Peyer's patch (tissue), 4 donors: Measurements from ENCODE around the gene CAMK1G. TPM values are rescaled to one million over a fixed set of nuclear protein-coding genes. Genes with fewer than 3 reads are reported as not detected.
A peak's percentile ranks its signal among the peaks of the same experiment; 100 is the strongest.

Experiments used
- DNase-seq, 3 donors: peaks; one replicate each; pipeline ENCODE4 v3.0.0-alpha.2; 2017 to 2019
- H3K27ac ChIP-seq, 4 donors: fragments of 200-600 bp; sonication (generic); one replicate each; pipeline ENCODE4 v1.5.1; 2016 to 2019
- H3K27me3 ChIP-seq, 2 donors: fragments of 200-600 bp; sonication (generic); one replicate each; pipeline ENCODE4 v1.5.1; 2019
- H3K36me3 ChIP-seq, 3 donors: fragments of 200-600 bp; sonication (generic); one replicate each; pipeline ENCODE4 v1.5.1; 2016 to 2019
- H3K4me1 ChIP-seq, 4 donors: fragments of 200-600 bp; sonication (generic); one replicate each; pipeline ENCODE4 v1.5.1; 2016 to 2019
- H3K4me3 ChIP-seq, 4 donors: fragments of 200-600 bp; sonication (generic); 1 replicate in 3 of 4; 2 replicates in 1 of 4; pipeline ENCODE4 v1.5.1; 2016 to 2019; ENCODE audit warnings: mild to moderate bottlenecking in 1 of 4
- H3K9me3 ChIP-seq, 4 donors: fragments of 200-600 bp; sonication (generic); one replicate each; pipeline ENCODE4 v1.5.1; 2016 to 2019; ENCODE audit warnings: mild to moderate bottlenecking in 1 of 4
- CTCF ChIP-seq, 6 experiments: fragments of 450-650 bp in 4 of 6; fragments of 200-600 bp in 2 of 6; sonication (generic) in 1 of 6; IDR thresholded peaks; one replicate each; pipeline ENCODE4 v1.5.1; 2017 to 2019; ENCODE audit warnings: antibody characterized with exemption in 6 of 6, mild to moderate bottlenecking in 3 of 6, moderate library complexity in 1 of 6
- POLR2A ChIP-seq, 2 donors: fragments of 450-650 bp; IDR thresholded peaks; one replicate each; pipeline ENCODE4 v1.5.1; 2017; ENCODE audit warnings: antibody characterized with exemption in 2 of 2, mild to moderate bottlenecking in 2 of 2, moderate library complexity in 2 of 2
- total RNA-seq, 4 donors: library from RNA; depleted of rRNA; stranded (reverse); fragments of >200 nt; gene quantifications; one replicate each; pipeline ENCODE4 v1.1.0, GENCODE V29; 2016

Gene CAMK1G
- total RNA-seq, 4 donors from 2014 or later, result not detected

GRCh38 chr1:209645574-209646452 is 62.3 kb downstream of the CAMK1G start:
- no peak for DNase-seq
- TF ChIP-seq POLR2A (IDR thresholded peaks at IDR 0.05) (no peak), CTCF (IDR thresholded peaks at IDR 0.05) (no peak)
- H3K27me3 ChIP-seq, result no peaks in the 10 kb centered on the region
- no peaks in the 10 kb centered on the region for H3K36me3 ChIP-seq
- peak overlapping the region in 1 of 4 donors; percentile 22 for H3K27ac ChIP-seq
- peaks cover 0 to 83% (median 6%) of the 10 kb centered on the region in 4 donors for H3K4me1 ChIP-seq
- no peaks in the 10 kb centered on the region for H3K9me3 ChIP-seq
- H3K4me3 ChIP-seq, result no peak overlapping the region

DNA sequence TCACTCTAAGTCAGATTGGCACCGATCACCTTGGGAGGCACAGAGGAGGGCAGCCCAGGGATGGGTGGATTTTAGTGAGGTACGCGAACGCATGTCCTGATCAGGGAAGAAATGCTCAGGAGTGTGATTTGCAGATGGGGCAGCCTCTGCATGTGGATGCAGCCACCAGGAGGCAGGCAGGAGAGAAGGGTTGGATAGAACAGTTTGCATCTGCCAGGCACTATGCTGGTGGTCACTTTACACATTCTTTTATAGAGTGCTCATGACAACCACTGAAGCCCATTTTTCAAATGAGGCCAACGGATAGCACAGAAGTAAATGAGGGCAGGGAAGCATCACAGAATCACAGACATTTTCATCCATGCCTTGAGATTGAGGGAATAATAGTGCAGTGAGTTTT is 63.0 kb downstream of the CAMK1G start:
- no peaks in the 10 kb centered on the region for H3K36me3 ChIP-seq
- TF ChIP-seq POLR2A (IDR thresholded peaks at IDR 0.05) (no peak), CTCF (IDR thresholded peaks at IDR 0.05) (peak in 3 of 6 experiments; percentile 15 to 17 (median 16))
- peaks cover 0 to 83% (median 5%) of the 10 kb centered on the region in 4 donors for H3K4me1 ChIP-seq
- no peak overlapping the region for H3K4me3 ChIP-seq
- H3K9me3 ChIP-seq, result no peaks in the 10 kb centered on the region
- peak overlapping the region in 1 of 4 donors; percentile 22 for H3K27ac ChIP-seq
- H3K27me3 ChIP-seq, result no peaks in the 10 kb centered on the region
- DNase-seq, result no peak

GRCh38 chr1:209647156-209647555 is 63.6 kb downstream of the CAMK1G start:
- Histone ChIP-seq H3K27ac (no peak overlapping the region), H3K36me3 (no peaks in the 10 kb centered on the region), H3K27me3 (no peaks in the 10 kb centered on the region), H3K9me3 (no peaks in the 10 kb centered on the region), H3K4me3 (no peak overlapping the region), H3K4me1 (peaks cover 0 to 80% (median 4%) of the 10 kb centered on the region in 4 donors)
- no peak for DNase-seq
- TF ChIP-seq CTCF (IDR thresholded peaks at IDR 0.05) (no peak), POLR2A (IDR thresholded peaks at IDR 0.05) (no peak)

DNA sequence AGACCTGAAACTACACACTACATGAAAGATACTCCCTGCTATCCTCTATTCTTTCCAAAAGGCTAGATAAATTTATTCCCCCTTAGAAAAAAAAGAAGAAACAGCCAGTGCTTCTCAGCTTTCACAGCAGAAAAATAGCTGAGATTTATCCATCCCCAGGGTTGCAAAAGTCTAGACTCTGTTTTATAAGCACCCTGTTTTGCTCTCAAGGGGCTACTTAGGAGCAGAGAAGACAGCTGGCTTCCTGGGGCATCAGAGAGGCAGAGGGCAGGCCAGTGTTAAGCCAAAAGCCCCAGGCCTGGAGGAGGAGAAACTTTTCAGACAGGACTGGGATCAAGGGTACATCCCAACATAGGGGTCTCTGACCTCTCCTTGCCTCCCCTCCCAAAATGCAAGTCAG is 64.8 kb downstream of the CAMK1G start:
- TF ChIP-seq CTCF (IDR thresholded peaks at IDR 0.05), result no peak
- TF ChIP-seq POLR2A (IDR thresholded peaks at IDR 0.05), result no peak
- Histone ChIP-seq H3K36me3 (no peaks in the 10 kb centered on the region), H3K27ac (no peak overlapping the region), H3K27me3 (no peaks in the 10 kb centered on the region), H3K4me1 (peaks cover 0 to 75% (median 2%) of the 10 kb centered on the region in 4 donors), H3K4me3 (no peak overlapping the region), H3K9me3 (no peaks in the 10 kb centered on the region)
- no peak for DNase-seq

DNA sequence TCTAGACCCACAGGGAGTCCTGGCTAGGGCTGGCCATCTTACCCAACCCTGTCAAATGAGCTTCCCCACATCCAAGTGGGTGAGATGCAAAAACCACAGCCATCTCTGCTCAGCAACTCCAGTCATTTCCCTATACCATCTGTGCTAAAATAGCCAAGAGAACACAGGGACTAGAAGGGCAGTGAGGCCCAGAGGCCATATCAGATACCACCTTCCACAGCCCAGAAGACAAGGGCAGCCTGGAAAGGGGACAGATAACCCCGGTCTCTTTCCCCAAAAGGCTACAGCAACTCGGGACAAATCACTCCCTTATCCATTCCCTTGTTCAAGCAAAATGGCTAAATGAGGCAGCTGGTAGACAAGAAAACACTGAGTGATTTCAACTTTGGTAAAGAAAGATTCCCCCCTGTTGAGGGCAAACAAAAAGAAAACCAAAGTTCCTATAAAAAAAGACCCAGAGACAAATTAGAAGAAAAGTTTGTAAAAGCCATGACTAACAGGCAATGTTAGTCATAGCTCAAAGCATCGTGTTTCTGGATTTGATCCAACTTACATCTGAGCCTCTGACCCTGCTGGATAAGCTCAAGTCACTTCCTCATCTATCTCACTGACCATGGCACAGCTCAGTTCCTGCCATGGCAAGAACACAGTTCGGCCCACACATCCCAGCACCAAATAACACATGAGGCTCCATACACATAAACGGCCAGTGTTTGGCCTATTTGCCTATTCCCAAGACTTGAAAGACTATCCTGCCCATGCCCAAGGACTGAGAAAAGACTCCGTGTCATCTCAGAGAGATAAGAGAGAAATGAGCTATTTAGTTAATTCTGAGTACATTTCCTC is 65.6 kb downstream of the CAMK1G start:
- H3K27ac ChIP-seq, result peak overlapping the region in 3 of 4 donors; percentile 42 to 93 (median 72)
- no peaks in the 10 kb centered on the region for H3K36me3 ChIP-seq
- DNase-seq, result peak in 1 of 3 donors; percentile 59
- H3K4me1 ChIP-seq, result peaks cover 0 to 73% (median 2%) of the 10 kb centered on the region in 4 donors
- TF ChIP-seq POLR2A (IDR thresholded peaks at IDR 0.05) (peak in 1 of 2 donors; percentile 51), CTCF (IDR thresholded peaks at IDR 0.05) (no peak)
- H3K9me3 ChIP-seq, result no peaks in the 10 kb centered on the region
- no peak overlapping the region for H3K4me3 ChIP-seq
- H3K27me3 ChIP-seq, result no peaks in the 10 kb centered on the region
